ENCODE data around the gene PLCB3.

Gene PLCB3

GRCh38 chr11:64268893-64269539, 17.7 kb downstream of the PLCB3 start:
- peak overlapping the region; percentile 99 for H3K27ac Mint-ChIP-seq
- H3K4me3 Mint-ChIP-seq, result peak overlapping the region; percentile 89
- H3K36me3 Mint-ChIP-seq (ENCODE audit: low read depth), result peaks cover 9% of the 10 kb centered on the region
- peaks cover 23% of the 10 kb centered on the region for H3K4me1 Mint-ChIP-seq (ENCODE audit: low read depth)
- no peaks in the 10 kb centered on the region for H3K27me3 Mint-ChIP-seq (ENCODE audit: low read depth)
- no peaks in the 10 kb centered on the region for H3K9me3 Mint-ChIP-seq

- peak overlapping the region; percentile 99 for H3K27ac Mint-ChIP-seq
- H3K9me3 Mint-ChIP-seq, result no peaks in the 10 kb centered on the region
- peaks cover 23% of the 10 kb centered on the region for H3K4me1 Mint-ChIP-seq (ENCODE audit: low read depth)
- peak overlapping the region; percentile 89 for H3K4me3 Mint-ChIP-seq
- peaks cover 9% of the 10 kb centered on the region for H3K36me3 Mint-ChIP-seq (ENCODE audit: low read depth)
- no peaks in the 10 kb centered on the region for H3K27me3 Mint-ChIP-seq (ENCODE audit: low read depth)
Measured at GRCh38 chr11:64269540-64270220, 18.4 kb downstream of the PLCB3 start.

- no peaks in the 10 kb centered on the region for H3K27me3 Mint-ChIP-seq (ENCODE audit: low read depth)
- H3K4me3 Mint-ChIP-seq, result no peak overlapping the region
- H3K36me3 Mint-ChIP-seq (ENCODE audit: low read depth), result peaks cover 6% of the 10 kb centered on the region
- no peaks in the 10 kb centered on the region for H3K9me3 Mint-ChIP-seq
- H3K4me1 Mint-ChIP-seq (ENCODE audit: low read depth), result peaks cover 10% of the 10 kb centered on the region
- H3K27ac Mint-ChIP-seq, result no peak overlapping the region
Measured at GRCh38 chr11:64275031-64275800, 23.9 kb downstream of the PLCB3 start.

GRCh38 chr11:64275841-64276240, 24.5 kb downstream of the PLCB3 start:
- no peak overlapping the region for H3K4me3 Mint-ChIP-seq
- H3K27me3 Mint-ChIP-seq (ENCODE audit: low read depth), result no peaks in the 10 kb centered on the region
- H3K27ac Mint-ChIP-seq, result no peak overlapping the region
- peaks cover 9% of the 10 kb centered on the region for H3K4me1 Mint-ChIP-seq (ENCODE audit: low read depth)
- no peaks in the 10 kb centered on the region for H3K9me3 Mint-ChIP-seq
- H3K36me3 Mint-ChIP-seq (ENCODE audit: low read depth), result peaks cover 6% of the 10 kb centered on the region

- Mint-ChIP-seq H3K4me3 (no peak overlapping the region), H3K36me3 (ENCODE audit: low read depth) (peaks cover 11% of the 10 kb centered on the region), H3K9me3 (no peaks in the 10 kb centered on the region), H3K27ac (no peak overlapping the region), H3K4me1 (ENCODE audit: low read depth) (peaks cover 10% of the 10 kb centered on the region), H3K27me3 (ENCODE audit: low read depth) (no peaks in the 10 kb centered on the region)
Measured at GRCh38 chr11:64276653-64277431, 25.5 kb downstream of the PLCB3 start.

GRCh38 chr11:64278576-64279190, 27.4 kb downstream of the PLCB3 start:
- Mint-ChIP-seq H3K27ac (no peak overlapping the region), H3K4me3 (no peak overlapping the region), H3K4me1 (ENCODE audit: low read depth) (peaks cover 7% of the 10 kb centered on the region), H3K9me3 (no peaks in the 10 kb centered on the region), H3K27me3 (ENCODE audit: low read depth) (no peaks in the 10 kb centered on the region), H3K36me3 (ENCODE audit: low read depth) (peaks cover 9% of the 10 kb centered on the region)

- no peaks in the 10 kb centered on the region for H3K27me3 Mint-ChIP-seq (ENCODE audit: low read depth)
- H3K9me3 Mint-ChIP-seq, result no peaks in the 10 kb centered on the region
- no peak overlapping the region for H3K27ac Mint-ChIP-seq
- peak overlapping the region; percentile 4 for H3K4me3 Mint-ChIP-seq
- peaks cover 9% of the 10 kb centered on the region for H3K36me3 Mint-ChIP-seq (ENCODE audit: low read depth)
- peaks cover 14% of the 10 kb centered on the region for H3K4me1 Mint-ChIP-seq (ENCODE audit: low read depth)
Measured at GRCh38 chr11:64281957-64282770, 30.8 kb downstream of the PLCB3 start.

GRCh38 chr11:64283092-64283491, 31.8 kb downstream of the PLCB3 start:
- Mint-ChIP-seq H3K36me3 (ENCODE audit: low read depth) (peaks cover 9% of the 10 kb centered on the region), H3K9me3 (no peaks in the 10 kb centered on the region), H3K27me3 (ENCODE audit: low read depth) (no peaks in the 10 kb centered on the region), H3K4me1 (ENCODE audit: low read depth) (peaks cover 14% of the 10 kb centered on the region), H3K4me3 (peak overlapping the region; percentile 54), H3K27ac (peak overlapping the region; percentile 72)

GRCh38 chr11:64284048-64284961, 33.0 kb downstream of the PLCB3 start, which contains the start of gene BAD:
BAD (minus strand) TSS chr11:64284665; CDS start chr11:64284368, 297 bp downstream.
- Mint-ChIP-seq H3K9me3 (no peaks in the 10 kb centered on the region), H3K4me3 (peak within 1 kb of the TSS; percentile 90), H3K36me3 (ENCODE audit: low read depth) (peaks cover 5% of the 10 kb centered on the region), H3K4me1 (ENCODE audit: low read depth) (peaks cover 14% of the 10 kb centered on the region), H3K27me3 (ENCODE audit: low read depth) (no peaks in the 10 kb centered on the region), H3K27ac (peak within 1 kb of the TSS; percentile 93)

- Mint-ChIP-seq H3K4me3 (peak within 1 kb of the TSS; percentile 90), H3K9me3 (no peaks in the 10 kb centered on the region), H3K27me3 (ENCODE audit: low read depth) (peaks cover 2% of the 10 kb centered on the region), H3K27ac (peak within 1 kb of the TSS; percentile 93), H3K36me3 (ENCODE audit: low read depth) (peaks cover 10% of the 10 kb centered on the region), H3K4me1 (ENCODE audit: low read depth) (peaks cover 14% of the 10 kb centered on the region)
Measured at GRCh38 chr11:64284962-64285884, 33.9 kb downstream of the PLCB3 start, which contains the start of gene GPR137. GPR137 (plus strand) TSS chr11:64285848; CDS start chr11:64286525, 677 bp downstream.

GRCh38 chr11:64285885-64286800, 34.8 kb downstream of the PLCB3 start:
- Mint-ChIP-seq H3K27me3 (ENCODE audit: low read depth) (peaks cover 10% of the 10 kb centered on the region), H3K4me1 (ENCODE audit: low read depth) (peaks cover 15% of the 10 kb centered on the region), H3K27ac (peak overlapping the region; percentile 84), H3K36me3 (ENCODE audit: low read depth) (peaks cover 11% of the 10 kb centered on the region), H3K9me3 (no peaks in the 10 kb centered on the region), H3K4me3 (peak overlapping the region; percentile 87)
